Measurements from ENCODE around the gene TMEM225B.
"Not testable (repeated sequence)": the region's sequence is repeated elsewhere in the genome, so short reads cannot be mapped to it uniquely, and the experiment has no call there.

Gene TMEM225B

DNA sequence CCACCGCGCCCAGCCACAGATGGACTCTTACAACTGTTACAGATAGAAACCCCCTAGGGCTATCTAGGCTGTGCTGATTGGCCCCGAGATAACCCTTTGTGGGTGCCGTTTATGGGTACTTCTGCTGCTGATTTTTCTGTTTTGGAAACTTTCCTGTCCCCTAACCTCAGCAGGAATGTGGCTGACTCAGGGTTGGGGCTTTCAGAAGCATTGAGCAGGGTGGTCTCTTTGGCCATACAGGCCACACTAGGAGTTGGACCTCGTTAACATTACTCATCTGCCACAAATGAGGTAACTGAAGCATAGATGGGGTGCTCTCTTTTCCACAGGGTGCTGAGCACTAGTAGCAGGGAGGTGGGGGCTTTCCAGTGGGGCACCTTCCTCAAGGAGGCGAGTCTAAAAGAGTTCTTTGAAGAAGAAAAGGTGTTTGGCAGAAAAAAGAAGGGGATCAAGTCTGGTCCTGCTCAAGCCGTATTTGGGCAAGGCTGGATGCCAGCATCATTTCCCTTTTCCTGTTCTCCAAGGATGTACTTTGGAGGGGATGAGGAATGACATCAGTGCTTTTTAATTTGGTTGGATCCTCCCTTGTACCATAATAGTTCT, 25.1 kb downstream of the TMEM225B start:
- DNase-seq (ENCODE audit: low read depth in 3 of 3, low spot score in 1 of 3) = no peak

DNA sequence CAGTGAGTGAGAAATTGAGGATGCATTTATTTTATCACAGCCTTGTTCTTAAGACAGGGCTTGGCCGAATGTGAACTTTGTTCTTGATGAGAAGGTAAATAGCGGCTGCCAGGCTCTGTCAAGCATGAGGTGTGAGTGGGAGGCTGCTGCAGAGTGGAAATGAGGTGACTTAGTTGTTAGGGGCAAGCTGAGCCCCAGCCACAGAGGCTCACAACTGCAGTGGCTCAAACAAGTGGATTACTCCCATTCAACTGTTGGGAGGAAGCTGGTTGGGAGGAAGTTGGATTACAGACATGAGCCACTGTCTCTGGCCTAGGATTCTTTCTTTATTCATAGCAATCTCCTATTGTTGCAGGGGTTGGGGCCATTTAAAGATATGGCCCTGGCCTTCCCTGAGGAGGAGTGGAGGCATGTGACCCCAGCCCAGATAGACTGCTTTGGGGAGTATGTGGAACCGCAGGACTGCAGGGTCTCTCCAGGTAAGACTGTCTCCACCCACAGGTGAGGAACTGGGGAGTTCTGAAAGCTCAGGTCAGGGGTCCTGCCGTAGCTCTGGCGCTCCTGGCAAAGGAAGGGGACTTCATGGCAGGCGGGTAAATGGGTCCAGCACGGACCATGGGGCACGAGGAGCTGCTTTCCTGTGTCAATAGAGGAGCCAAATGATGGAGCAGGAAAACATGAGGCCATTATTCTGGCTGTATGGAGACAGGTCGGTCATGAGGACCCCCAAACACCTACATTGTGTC, 25.8 kb downstream of the TMEM225B start:
- DNase-seq (ENCODE audit: low read depth in 3 of 3, low spot score in 1 of 3) = no peak

DNA sequence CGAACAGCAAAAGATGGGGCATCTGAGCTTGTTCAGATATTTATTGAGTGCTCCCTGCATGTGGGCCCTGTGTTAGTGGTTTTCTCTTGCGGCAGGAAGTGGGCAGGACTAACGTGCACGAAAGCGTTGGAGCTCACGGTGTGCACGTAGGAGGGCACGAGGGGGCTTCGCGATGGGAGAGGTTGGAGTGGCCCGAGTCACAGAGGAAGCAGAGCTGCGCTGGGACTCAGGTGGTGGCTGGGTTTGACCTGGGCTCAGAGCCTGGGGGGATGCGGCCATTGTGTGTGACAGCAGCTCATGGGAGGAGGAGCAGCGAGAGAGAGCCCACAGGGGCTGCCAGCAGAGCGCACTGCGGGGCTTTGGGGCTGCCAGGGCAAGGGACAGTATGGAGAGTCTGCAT, 26.4 kb downstream of the TMEM225B start:
- DNase-seq (ENCODE audit: low read depth in 3 of 3, low spot score in 1 of 3) = peak; percentile 4 to 28 (median 24)

DNA sequence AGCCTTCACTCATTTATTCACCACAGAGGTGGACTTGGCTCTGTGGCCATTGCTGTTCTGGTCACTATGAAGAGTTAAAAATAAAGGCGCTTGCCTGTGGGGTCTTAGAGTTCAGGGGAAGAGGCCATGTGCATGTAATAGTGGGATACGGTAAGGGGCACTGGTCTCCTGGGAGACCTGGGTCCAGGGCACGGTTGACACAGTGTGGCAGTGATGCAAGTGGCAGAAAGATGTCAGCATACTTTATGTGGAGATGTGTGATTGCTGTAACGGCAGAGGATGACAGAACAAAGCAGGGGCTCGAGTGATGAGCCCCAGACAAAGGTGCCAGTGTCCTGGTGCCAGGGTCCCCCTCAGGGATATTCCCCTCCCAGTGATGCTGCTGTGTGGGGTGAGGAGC, 27.3 kb downstream of the TMEM225B start:
- DNase-seq (ENCODE audit: low read depth in 3 of 3, low spot score in 1 of 3) = no peak

DNA sequence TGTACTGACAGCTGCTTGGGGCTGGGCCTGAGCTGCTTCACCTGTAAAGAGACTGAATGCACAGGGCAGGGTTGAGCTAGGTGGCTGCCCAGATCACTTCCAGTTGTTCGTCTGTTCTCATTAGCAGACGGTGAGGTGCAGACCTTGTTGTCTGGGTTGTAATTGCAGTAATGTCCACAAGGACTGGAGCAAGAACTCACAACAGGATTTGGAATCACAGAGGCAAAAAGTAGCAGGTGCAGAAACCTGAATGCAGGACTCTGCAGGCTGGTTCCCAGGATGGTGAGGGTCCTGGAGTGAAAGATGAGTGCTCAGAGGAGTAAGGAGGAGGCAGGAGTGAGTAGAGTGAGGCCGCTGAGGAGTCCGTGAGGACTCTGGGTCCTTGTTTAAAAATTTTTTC, 27.9 kb downstream of the TMEM225B start:
- DNase-seq (ENCODE audit: low read depth in 3 of 3, low spot score in 1 of 3) = no peak

DNA sequence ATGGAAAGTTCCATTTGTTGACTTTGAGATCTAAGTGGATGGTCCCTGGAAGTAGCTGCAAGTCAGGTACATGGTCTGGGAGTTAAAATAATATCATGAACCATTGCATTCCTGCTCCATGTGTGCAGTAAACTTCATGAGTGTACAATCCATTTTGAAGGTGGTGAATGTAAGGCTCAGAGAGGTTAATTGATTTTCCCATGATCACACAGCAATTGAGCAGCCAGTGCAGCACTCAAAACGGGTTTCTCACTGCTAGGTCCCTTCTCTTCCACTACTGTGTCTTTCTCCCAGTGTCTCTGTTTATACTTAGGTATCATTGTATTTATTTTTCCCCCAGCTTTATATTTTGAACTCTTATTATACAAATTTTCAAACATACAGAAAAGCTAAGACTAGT, 28.6 kb downstream of the TMEM225B start:
- no peak for DNase-seq (ENCODE audit: low read depth in 3 of 3, low spot score in 1 of 3)

DNA sequence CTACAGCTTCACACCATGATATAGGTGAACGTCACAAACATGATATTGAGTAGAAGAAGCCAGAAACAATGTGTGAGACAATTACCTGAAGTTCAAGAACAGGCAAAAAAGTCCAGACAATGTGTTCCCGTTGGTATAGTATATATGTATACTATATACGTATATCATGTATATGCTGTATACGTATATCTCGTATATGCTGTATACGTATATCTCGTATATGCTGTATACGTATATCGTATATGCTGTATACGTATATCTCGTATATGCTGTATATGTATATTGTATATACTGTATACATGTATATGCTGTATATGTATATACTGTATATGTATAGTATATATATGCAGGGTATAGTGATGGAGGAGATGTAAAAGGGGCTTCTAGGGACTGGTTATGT, 29.4 kb downstream of the TMEM225B start:
- no peak for DNase-seq (ENCODE audit: low read depth in 3 of 3, low spot score in 1 of 3)

DNA sequence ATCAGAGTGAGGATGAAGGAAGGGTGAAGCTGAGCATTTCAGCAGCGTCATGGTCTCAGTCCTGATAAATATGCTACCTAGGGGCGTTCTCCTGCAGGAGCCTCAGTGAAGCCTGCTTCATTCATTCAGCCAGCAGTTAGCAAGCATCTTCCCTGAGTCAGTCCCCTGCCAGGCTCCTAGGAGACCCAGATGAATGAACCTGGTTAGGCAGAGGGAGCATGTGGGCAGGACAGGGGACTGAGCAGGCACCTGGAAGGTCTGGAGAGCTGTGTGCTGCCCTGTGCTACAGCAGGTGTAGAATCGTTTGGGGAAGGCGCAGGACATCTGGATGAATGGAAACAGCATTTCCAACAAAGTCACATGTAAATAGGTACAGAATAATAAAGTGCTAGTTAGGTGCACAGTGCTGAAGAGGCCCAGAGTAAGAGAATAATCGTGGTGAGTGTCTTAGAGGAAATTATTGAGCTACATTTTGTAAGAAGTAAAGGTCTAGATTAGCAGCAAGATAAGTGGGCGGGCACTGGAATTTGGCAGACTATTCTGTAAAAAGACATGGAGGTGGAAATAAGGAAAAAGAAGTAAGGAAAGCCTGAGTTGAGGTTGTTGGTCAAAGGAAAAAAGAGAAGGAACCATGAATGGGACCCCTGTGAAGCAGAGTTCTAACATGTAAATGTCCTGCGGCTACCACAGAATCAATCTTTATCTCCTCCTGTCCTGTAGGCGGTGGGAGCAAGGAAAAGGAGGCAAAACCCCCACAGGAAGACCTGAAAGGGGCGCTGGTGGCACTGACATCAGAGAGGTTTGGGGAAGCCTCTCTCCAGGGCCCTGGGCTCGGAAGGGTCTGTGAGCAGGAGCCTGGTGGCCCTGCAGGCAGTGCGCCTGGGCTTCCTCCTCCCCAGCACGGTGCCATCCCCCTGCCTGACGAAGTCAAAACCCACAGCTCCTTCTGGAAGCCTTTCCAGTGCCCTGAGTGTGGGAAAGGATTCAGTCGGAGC, 30.7 kb downstream of the TMEM225B start:
- DNase-seq (ENCODE audit: low read depth in 3 of 3, low spot score in 1 of 3) = no peak

DNA sequence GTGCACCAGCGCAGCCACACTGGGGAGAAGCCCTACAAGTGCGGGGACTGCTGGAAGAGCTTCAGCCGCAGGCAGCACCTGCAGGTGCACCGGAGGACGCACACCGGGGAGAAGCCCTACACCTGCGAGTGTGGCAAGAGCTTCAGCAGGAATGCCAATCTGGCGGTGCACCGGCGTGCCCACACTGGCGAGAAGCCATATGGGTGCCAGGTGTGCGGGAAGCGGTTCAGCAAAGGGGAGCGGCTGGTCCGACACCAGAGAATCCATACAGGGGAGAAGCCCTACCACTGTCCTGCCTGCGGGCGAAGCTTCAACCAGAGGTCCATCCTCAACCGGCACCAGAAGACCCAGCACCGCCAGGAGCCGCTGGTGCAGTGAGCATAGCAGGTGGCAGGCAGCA, 31.6 kb downstream of the TMEM225B start:
- DNase-seq (ENCODE audit: low read depth in 3 of 3, low spot score in 1 of 3) = no peak

DNA sequence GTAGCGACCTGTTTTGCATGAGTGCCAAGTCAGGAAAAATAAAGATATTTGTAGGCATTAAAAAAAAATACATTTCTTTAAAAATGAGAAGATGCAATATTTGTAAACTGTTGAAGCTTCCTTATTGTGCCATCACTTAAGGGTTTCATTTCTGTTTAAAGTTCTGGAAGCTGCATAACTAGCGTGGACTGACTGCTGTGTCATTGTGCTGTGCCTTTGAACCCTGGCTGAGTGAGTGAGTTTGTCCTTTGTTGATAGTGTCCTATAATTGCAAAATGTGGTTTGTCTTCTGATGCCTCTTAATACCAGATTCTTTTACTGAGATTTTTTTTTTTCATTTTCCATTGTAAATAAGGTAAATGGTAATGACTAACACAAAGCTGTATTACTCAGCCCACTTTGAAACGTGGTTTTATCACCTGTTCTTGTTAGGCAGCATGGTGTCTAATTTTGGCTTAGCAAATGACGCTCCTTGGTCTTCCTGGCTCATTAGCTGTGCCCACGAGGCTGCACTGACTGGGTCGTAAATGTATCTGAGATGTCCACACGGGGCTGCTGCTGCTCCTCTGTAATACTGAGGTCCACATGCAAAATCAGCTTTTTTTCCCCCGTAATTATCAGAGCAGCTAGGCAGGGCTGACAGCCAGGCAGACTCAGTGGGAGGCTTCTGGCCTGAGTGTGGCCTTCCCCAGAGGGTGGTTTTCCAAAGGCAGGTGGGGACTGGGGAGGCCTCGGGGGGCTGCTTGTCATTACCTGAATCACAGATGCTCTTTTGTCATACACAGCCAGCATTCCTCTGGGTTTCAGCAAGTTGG, 33.4 kb downstream of the TMEM225B start:
- no peak for DNase-seq (ENCODE audit: low read depth in 3 of 3, low spot score in 1 of 3)

DNA sequence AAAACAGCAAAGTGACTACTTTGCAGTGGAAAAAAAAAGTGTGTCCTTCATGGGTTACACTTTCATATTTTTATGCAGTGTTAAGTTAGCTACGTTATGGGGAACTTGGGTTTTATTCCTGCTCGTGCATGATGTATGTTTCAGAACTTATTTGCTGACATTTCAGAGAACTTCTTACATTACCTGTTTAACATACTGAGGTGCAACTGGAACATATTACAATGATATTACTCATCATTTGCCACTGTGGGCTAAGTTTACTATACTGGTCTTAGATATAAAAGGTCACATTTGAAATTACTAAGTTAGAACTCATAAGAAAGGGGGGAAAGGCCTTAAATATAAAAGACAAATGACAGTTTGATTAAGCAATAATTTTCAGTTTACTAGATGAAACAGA, 39.3 kb downstream of the TMEM225B start:
- not testable (repeated sequence) for DNase-seq (ENCODE audit: low read depth in 3 of 3, low spot score in 1 of 3)

DNA sequence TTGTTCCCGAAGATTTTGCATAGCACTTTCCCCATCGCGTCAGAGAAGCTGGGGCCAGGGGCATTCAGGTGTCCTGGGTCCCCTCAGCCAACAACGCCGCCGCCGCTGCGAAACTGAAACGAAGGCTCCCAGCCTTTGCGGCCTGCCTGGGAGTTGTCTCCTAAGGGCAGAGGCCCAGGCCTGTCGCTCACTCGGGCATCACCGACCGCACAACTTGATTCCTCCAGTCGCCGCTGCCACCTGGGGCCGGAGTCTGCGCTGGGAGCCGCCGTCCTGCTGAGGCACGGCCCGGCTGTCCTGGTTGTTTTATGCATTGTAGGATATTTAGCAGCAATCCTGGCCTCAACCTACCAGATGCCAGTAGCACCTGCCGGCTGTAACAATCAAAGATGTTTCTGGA, 40.7 kb downstream of the TMEM225B start:
- DNase-seq (ENCODE audit: low read depth in 3 of 3, low spot score in 1 of 3) = no peak

DNA sequence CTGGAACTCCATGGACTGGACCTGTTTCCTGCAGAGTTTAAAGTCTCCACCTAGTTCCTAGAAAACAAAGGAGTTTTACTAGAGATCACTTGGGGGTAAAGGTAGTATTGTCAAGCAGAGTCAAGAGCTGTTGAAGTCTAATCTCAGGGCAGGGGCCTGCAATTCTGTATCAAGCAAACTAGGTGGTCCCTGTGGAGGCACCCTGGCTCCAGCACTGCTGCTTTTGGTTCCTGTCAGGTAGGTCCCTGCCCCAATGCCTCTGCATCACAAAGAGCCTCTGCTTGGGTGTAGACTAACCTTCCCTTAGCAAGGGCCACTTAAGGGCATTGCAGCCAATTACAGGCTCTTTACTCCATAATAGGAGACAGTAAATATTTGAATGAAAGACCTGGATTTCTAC, 41.2 kb downstream of the TMEM225B start:
- no peak for DNase-seq (ENCODE audit: low read depth in 3 of 3, low spot score in 1 of 3)

DNA sequence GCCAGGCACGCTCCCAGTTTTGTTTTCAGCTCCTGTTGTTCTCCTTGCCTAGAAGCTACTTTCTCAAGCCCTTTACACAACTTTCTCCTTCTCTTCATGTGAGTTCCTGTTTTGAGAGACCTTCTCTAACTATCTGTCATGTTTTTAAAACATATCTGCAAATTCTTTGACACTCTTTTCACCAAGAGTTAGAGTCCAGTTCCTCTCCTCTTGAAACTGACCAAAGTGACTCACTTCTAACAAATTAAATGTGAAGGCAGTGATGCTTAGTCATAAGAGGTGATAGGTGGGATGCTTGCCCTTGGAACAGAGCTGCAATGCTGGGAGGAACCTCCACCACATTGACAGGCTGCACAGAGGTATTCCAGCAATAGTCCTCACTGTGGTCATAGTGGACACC, 44.0 kb downstream of the TMEM225B start:
- no peak for DNase-seq (ENCODE audit: low read depth in 3 of 3, low spot score in 1 of 3)

DNA sequence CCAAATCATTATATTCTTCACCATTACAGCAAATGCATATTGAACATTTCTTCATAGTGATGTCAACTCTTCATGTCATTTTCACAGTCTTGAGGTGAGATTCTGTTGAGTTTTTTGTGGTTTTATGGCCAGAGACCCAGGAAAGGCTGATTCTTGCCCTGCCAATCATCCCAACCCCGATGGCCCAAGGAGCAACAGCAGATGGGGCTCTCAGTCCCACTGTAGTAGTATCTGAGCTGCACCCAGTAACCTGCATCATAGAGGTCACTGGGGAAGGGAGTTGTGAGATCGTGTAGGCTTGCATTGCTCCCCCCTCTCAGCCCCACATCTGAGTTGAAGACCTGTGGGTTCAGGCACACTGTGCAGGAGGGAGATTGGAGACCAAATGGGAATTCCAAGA, 45.4 kb downstream of the TMEM225B start:
- no peak for DNase-seq (ENCODE audit: low read depth in 3 of 3, low spot score in 1 of 3)

DNA sequence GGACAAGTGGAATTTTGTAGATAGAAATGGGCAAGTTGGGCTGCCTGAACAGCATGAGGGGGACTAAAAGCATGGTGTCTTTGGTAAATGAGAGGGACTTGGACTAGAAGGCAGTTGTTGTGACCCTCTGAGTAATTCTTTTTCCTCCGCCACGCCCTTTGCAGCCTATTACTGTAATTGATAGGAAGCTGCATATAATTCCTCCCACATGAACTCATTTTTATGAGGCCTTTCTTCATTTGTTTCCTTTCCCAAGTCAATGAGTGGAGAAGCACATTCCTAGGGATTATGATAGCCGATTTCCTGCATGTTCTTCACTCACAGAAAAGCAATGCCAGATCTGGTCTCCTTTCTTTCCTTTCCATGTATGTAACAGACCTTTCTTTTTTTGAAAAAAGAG, 46.4 kb downstream of the TMEM225B start:
- no peak for DNase-seq (ENCODE audit: low read depth in 3 of 3, low spot score in 1 of 3)

DNA sequence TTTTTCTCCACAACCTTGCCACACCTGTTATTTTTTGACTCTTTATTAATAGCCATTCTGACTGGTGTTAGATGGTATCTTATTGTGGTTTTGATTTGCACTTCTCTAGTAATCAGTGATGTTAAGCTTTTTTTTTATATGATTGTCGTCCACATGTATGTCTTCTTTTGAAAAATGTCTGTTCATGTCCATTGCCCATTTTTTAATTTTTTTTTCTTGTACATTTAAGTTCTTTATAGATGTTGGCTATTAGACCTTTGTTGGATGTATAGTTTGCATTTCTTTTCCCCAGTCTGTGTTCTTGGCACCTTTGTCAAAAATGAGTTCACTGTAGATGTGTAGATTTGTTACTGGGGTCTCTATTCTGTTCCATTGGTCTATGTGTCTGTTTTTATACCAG, 47.5 kb downstream of the TMEM225B start:
- no peak for DNase-seq (ENCODE audit: low read depth in 3 of 3, low spot score in 1 of 3)

DNA sequence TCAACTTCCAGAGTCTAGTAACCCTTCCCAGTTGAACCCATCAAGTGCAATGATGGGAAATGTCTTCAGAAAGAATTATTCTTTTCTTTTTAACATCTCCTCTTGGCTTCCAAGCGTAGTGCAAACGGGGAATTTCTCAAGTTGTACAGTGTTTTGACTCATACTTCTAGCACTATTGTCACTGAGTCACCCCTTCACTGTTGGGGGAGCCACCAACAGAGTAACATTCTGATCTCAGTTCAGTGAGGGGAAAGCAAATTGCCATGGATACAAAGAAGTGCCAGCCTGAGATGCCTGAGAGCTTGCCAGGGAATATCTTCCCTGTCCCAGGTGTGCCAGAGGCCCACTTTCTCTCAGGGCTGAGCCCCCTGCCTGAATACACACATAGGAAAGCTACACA, 50.8 kb downstream of the TMEM225B start:
- DNase-seq (ENCODE audit: low read depth in 3 of 3, low spot score in 1 of 3) = no peak

DNA sequence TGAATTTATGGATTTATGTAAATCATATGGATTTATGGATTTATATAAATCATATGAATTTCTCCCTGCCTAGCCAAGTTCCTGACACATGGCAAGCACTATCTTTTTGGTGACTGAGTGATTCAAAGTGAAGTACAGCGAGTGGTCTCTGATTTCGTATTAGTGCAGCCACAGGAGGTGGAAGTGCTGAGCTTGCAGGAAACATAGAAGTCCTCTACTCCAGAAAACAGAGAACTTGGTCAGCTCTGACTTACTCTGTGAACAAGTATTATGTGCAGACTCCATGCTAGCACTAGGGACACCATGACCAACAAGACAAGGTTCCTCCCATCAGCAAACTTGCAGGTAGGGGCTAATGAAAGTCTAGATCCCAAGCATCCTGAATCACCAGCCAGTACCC, 53.2 kb downstream of the TMEM225B start:
- no peak for DNase-seq (ENCODE audit: low read depth in 3 of 3, low spot score in 1 of 3)

DNA sequence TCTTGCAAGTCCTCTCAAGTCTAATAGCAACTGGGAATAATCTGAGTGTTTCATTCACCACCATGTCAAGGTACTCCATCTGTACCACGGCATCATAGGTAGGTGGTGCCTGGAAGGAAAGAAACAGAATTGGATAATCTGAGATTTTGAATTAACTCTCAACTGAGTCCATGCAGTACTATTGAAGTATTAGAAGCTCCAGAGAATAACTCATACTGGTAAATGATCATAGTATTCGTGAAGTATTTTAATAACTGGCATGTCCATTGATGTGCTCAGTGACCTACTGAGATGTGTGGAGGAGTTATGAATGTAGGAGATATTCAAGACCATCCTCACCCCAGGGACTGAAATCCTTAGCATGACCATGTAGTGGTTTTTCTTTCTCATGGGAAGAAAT, 54.6 kb downstream of the TMEM225B start:
- DNase-seq (ENCODE audit: low read depth in 3 of 3, low spot score in 1 of 3) = no peak

DNA sequence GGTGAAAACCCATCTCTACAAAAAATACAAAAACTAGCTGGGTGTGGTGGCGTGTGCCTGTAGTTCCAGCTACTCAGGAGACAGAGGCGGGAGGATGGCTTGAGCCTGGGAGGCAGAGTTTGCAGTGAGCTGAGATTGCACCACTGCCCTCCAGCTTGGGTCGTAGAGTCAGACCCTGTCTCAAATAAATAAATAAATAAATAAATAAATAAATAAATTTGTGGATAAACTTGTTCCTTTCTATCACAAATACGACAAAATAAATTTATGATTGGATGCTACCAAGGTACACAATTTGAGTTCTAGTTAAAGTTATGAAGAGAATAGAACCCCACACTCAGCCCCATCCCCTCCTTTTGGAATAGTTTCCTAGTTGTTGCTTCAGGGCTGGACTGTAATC, 55.2 kb downstream of the TMEM225B start:
- DNase-seq (ENCODE audit: low read depth in 3 of 3, low spot score in 1 of 3) = not testable (repeated sequence)

All from stimulated activated CD4-positive, alpha-beta T cell treated with anti-CD3 and anti-CD28 coated beads, TNF-alpha, amount 100 ng/mL, for 1 hour (primary cell).